Measurements from ENCODE around the gene BPIFA3. TPM values are rescaled to one million over a fixed set of nuclear protein-coding genes. Genes with fewer than 3 reads are reported as not detected.

BPIFA3 gene
- total RNA-seq, 2 donors from 2014 or later, result 7.7 TPM; not detected in 1

DNA sequence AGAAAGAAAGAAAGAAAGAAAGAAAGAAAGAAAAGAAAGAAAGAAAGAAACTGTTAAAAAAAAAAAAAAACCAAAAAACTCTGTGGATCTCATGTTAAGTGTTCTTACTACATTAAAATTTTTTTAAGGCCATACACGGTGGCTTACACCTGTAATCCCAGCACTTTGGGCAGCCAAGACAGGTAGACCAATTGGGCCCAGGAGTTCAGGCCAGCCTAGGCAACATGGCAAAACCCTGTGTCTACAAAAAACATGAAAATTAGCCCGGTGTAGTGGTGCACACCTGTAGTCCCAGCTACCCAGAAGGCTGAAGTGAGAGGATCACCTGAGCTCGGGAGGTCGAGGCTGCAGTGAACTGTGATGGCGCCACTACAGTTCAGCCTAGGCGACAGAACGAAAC lies 14.1 kb downstream of the BPIFA3 start:
- TF ChIP-seq POLR2A (IDR thresholded peaks at IDR 0.05) (no peak), POLR2AphosphoS5 (IDR thresholded peaks at IDR 0.05) (no peak), CTCF (IDR thresholded peaks at IDR 0.05) (no peak)
- intact Hi-C loops (cut with DNase I), result no loop called here
- Histone ChIP-seq H3K9me3 (no peaks in the 10 kb centered on the region), H3K27ac (no peak overlapping the region), H3K27me3 (replicated peaks; ENCODE audit: insufficient read depth) (no peaks in the 10 kb centered on the region), H3K36me3 (no peaks in the 10 kb centered on the region), H3K4me1 (replicated peaks) (no peaks in the 10 kb centered on the region), H3K4me3 (no peak overlapping the region)
- 60% methylated on average over 7 of the region's 7 CpGs for WGBS
- no peak for DNase-seq (ENCODE audit: low spot score)

GRCh38 chr20:33232486-33233072 lies 15.4 kb downstream of the BPIFA3 start:
- H3K27me3 ChIP-seq (replicated peaks; ENCODE audit: insufficient read depth), result no peaks in the 10 kb centered on the region
- DNase-seq (ENCODE audit: low spot score), result no peak

GRCh38 chr20:33233129-33233774 lies 16.1 kb downstream of the BPIFA3 start:
- no peak overlapping the region for H3K27ac ChIP-seq
- DNase-seq (ENCODE audit: low spot score), result no peak
- H3K27me3 ChIP-seq (replicated peaks; ENCODE audit: insufficient read depth), result no peaks in the 10 kb centered on the region
- 21% methylated on average over 5 of the region's 5 CpGs for WGBS
- no peak for TF ChIP-seq CTCF (IDR thresholded peaks at IDR 0.05)
- no peaks in the 10 kb centered on the region for H3K36me3 ChIP-seq
- H3K4me3 ChIP-seq, result no peak overlapping the region
- H3K9me3 ChIP-seq, result no peaks in the 10 kb centered on the region
- H3K4me1 ChIP-seq (replicated peaks), result no peaks in the 10 kb centered on the region
- intact Hi-C loops (cut with DNase I), result no loop called here

More at GRCh38 chr20:33232486-33233072, 15.4 kb downstream of the BPIFA3 start:
- H3K27ac ChIP-seq, result no peak overlapping the region
- no peaks in the 10 kb centered on the region for H3K9me3 ChIP-seq
- WGBS, result 34% methylated on average over 2 of the region's 2 CpGs
- no peak overlapping the region for H3K4me3 ChIP-seq
- no peaks in the 10 kb centered on the region for H3K4me1 ChIP-seq (replicated peaks)
- H3K36me3 ChIP-seq, result no peaks in the 10 kb centered on the region
- intact Hi-C loops (cut with DNase I), result no loop called here
- TF ChIP-seq POLR2AphosphoS5 (IDR thresholded peaks at IDR 0.05), result no peak
- TF ChIP-seq POLR2A (IDR thresholded peaks at IDR 0.05), result no peak
- TF ChIP-seq CTCF (IDR thresholded peaks at IDR 0.05), result no peak

- DNase-seq (ENCODE audit: low spot score), result no peak
- Histone ChIP-seq H3K9me3 (no peaks in the 10 kb centered on the region), H3K27me3 (replicated peaks; ENCODE audit: insufficient read depth) (no peaks in the 10 kb centered on the region), H3K27ac (no peak overlapping the region), H3K36me3 (no peaks in the 10 kb centered on the region), H3K4me1 (replicated peaks) (no peaks in the 10 kb centered on the region), H3K4me3 (no peak overlapping the region)
- no peak for TF ChIP-seq CTCF (IDR thresholded peaks at IDR 0.05)
- 86% methylated on average over 2 of the region's 2 CpGs for WGBS
- intact Hi-C loops (cut with DNase I), result no loop called here
These were observed 16.9 kb downstream of the BPIFA3 start for GRCh38 chr20:33234050-33234449.

DNA sequence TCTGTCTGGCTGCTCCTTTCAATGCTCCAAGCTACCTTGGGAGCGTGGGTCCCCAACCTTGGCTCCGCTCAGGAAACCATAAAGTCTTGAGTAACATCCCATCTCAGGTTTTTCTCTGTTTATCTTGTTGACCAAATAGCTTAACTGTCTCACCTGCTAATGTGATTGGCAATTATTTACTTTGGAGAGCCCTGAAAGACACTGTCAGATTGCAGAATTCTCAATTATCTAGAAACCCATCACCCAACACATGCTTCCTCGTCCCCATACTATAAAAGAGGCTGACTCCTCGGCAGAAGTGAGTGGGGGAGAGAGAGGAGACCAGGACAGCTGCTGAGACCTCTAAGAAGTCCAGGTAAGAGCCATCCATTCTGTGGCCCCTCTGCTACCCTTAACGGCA lies 18.5 kb downstream of the BPIFA3 start, which contains the start of gene BPIFA1:
Gene BPIFA1 (plus strand): TSS at position 301 of the 400 bp plus-strand sequence. CDS start 1,716 bp downstream, outside the sequence.
- Histone ChIP-seq H3K4me3 (no peak within 1 kb of the TSS), H3K9me3 (no peaks in the 10 kb centered on the region), H3K4me1 (replicated peaks) (no peaks in the 10 kb centered on the region), H3K36me3 (no peaks in the 10 kb centered on the region), H3K27me3 (replicated peaks; ENCODE audit: insufficient read depth) (no peaks in the 10 kb centered on the region), H3K27ac (no peak within 1 kb of the TSS)
- intact Hi-C loops (cut with DNase I), result no loop called here
- 35% methylated on average over 5 of the region's 5 CpGs for WGBS
- DNase-seq (ENCODE audit: low spot score), result no peak
- TF ChIP-seq POLR2AphosphoS5 (IDR thresholded peaks at IDR 0.05), result no peak
- TF ChIP-seq CTCF (IDR thresholded peaks at IDR 0.05), result no peak
- no peak for TF ChIP-seq POLR2A (IDR thresholded peaks at IDR 0.05)

All from prostate gland (tissue), 2 donors.